Glomerular visceral epithelial cell (primary cell): Measurements from ENCODE around the gene MXD4.

ENCODE experiments used
- DNase-seq: peaks from one replicate; pipeline ENCODE4 v3.0.0-alpha.2; 2016; ENCODE audit errors: extremely low spot score

The MXD4 gene

DNA sequence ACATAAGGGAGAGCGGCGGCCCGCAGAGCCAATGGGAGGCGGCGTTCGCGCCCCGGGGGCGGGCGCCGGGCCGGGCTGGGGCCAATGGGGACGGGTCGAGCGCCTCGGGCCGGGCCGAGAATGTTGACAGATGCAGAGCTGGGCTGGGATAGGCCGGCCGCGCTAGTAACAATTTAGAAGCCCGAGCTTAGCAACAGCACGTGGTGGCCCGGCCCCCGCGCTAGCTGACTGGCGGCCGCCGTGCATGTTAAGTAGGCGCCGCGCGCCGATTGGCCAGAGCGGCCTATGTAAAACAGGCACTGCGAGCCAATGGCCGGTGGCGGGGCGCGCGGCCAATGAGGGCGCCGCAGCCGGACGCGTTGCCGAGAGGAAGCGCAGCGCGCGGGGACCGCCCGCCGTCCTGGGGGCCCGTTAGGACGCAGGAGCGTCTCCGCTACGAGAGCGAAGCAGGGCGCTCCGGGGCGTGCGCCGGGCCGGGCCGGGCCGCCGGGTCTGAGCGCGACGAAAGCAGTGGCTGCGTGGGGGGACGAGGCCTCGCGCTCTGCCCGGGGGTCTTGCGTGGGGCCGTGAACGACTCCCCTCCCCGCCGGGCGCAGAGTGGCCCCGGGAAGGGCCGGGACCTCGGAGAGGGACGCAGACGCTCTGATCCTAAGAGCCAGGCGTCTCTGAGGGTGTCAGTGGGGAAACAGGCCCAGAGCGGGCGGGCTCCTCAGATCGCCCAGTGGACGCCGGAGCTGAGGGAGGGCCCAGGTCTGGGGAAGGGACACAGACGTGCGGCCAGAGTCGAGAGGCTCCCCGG is 435 bp upstream of the MXD4 start:
- peak; percentile 100 for DNase-seq

DNA sequence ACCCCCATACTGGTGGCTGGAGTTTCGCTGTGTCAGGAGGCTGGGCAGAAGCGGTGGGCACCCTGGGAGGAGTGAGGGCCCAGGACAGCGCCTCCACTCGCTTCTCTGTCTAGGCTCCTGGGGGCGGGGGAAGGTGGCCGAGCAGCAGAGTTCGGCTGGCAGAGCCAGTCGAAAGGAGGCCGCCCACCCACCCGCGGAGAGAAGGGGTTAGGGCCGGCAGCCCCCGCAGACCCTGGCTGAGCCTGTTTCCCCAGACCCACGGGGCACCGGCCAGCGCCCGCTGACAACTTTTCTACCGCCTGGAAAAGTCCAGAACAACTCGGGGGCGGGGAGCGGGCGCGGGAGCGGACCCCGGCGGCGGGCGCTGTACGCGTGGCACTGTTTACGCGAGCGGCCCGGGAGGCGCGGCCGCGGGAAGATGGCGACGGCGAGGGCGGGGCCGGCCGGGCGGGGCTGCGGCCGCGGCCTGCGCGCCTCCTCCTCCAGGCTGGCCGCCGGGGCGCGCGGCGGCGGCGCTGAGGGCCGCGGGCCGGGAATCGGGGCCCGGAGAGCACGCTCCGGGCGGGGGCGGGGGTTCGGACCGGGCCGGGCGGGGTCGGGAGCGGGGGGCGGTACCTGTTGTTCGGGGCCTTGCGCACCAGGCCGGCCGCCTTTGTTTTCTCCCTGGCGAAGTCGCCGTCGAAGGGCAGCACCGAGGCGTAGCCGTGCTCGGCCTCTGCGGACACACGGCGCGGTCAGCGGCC is 628 bp downstream of the MXD4 start:
- peak; percentile 55 for DNase-seq

DNA sequence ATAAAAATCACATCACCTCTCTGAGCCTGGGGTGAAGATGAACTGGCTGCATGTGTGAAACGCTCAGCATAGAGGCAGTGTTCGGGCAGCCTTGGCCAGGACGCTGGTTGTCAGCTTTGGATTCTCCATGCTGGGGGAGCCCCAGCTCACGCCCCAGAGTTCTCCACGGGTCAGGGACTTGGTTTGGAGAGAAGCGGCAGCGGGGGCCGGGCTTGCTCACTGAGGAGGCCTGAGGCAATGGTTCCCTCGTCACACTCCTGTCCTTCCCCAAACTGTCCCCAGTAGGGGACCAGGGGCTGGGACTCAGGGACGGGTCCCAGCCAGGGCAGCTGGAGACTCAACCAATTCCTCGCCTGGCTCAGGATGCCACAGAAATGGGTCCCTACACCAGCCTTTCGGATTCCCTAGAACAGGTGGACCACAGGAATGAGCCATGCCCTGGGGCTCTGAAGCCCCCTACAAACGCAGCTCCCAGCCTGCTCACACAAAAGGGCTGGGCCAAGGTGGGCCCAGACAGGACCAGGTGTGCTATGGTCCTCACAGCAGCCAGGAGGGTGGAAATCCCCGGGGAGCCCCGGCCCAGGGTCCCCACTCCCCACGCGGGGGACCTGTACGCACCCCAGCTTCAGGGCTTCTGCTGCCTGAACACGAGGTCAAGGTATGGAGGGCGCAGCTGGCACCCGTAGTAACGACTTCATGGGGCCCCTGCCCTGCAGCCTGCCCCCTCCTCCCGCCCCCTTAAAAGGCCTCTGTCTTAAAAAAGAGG is 1.4 kb downstream of the MXD4 start:
- no peak for DNase-seq

DNA sequence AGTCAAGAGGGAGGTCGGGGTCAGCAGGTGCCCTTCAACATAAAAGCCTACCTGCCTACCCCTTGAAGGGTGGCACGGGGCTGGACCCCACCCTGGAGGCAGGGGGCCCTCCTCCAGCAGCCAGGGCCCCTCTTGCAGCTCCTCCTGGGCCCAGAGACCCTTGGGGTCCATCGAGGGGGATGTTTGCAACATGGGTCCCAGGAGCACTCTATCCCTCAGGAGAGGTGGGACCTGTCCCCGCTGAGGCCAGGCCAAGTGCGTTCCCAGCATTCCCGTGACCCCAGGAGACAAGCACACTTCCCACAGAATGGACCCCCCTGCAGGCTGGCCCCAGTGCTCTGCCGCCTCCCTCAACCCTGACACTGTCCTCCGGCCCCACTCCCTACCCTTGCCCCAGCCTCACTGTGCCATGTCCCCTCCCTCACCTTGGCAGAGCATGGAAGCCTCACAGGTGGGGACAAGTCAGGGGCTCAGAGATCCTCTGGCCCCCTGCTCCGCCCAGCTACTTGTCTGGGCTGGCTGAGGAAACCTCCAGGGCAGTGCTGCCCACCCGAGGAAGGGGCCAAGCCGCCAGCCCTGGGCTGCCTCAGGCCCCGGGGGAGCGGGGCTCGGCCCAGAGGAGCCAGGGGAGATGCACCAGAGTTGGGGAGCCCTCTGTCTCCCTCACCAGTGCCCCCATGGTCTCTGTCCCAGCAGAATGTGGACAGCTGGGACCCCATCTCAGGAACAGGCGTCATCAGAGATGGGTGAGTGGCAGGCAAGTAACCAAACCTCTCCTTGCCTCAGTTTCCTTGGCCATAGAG is 2.2 kb downstream of the MXD4 start:
- DNase-seq, result no peak

DNA sequence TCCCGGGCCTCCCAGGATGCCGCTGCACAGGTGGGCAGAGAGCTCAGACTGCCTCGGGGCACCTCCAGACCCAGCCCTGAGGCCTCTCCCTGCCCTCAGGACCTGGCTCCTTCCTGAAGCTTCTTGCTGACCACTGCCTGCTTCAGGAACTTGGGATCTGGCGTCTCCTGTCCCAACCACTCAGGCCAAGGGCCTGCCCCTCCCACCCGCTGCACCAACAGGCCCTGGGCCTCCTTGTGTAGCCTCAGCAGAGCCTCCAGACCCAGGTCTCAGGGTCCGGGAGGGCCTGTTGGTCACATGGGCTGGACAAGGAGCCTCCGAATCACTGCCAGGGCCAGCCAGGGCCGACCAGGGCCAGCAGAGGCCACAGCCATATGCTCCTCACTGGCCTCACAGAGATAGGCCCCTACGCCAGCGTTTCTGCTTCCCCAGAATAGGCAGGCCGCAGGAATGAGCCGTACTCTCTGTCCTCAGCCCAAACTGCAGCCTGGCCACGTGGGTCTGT is 2.8 kb downstream of the MXD4 start:
- DNase-seq, result no peak

DNA sequence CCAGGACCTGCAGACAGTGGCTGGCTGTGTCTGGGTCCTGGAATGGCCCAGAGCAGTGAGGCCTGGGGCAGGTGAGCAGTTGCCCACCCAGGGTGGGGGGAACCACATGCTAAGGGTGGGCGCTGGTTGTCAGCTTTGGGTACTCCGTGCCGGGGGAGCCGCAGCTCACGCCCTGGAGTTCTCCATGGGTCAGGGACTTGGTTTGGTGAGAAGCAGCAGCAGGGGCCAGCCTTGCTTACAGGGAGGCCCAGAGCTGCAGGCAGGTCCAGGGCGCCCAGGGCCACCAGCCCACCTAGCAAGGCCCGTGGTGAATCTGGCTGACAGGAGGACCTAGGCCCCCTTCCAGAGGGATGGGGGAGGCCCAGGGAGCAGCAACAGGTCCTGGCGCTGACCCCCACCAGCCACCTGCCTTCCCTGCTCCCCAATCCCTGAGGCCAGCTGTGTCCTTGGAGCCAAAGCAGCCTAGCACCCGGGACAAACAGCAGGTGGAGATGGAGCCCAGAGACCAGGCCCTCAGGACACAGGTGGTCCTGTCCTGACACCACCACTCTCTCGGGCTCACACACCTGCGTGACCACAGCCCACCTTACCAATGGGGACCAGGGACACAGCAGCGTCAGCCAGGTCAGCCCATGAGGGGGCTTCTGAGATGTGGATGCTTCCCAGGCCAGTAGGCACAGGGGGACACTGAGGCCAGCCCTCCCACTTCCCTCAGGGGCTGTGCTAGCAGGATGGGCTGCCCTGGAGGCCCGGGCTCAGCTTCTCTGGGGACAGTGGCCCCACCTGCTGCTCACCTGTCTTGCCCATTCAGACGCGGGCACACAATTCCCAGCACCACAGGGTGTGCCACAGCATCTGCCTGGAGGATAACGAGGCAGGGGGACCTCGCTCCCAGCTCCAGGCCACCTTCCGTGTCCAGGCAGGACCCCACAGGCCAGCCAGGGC is 3.5 kb downstream of the MXD4 start:
- no peak for DNase-seq

DNA sequence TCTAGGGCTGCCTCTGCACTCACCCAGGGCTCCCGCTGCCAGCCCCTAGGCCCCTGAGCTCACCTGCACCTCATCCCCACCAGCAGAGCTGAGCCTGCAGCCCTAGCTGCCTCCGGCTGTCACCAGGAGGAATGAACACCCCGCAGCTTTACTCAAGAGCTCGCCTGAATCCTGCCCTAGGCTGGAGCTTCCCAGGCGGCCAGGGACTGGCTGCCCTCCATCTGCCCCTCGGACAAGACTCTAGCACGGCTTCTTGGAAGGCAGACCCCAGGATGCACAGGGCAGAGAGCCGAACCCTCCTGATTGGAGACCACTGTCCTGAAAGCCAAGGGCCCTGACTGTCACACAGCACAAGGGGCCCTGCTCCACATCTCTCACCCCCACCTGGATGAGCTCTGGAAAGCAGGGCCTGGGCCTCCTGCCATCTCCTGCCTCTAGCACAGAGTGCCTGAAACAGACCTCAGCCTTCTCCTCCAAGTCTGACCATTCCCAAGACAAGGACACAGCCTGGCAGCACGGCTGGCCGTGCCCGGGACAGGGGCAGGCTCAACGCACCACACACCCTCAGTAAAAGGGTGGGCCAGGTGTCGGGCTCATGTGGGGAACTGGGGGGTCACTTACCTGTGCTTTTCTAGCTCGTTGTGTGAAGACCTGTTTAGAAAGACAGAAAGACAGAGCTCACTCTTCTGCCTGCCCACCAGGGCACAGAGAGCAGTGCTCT is 4.4 kb downstream of the MXD4 start:
- DNase-seq, result no peak

DNA sequence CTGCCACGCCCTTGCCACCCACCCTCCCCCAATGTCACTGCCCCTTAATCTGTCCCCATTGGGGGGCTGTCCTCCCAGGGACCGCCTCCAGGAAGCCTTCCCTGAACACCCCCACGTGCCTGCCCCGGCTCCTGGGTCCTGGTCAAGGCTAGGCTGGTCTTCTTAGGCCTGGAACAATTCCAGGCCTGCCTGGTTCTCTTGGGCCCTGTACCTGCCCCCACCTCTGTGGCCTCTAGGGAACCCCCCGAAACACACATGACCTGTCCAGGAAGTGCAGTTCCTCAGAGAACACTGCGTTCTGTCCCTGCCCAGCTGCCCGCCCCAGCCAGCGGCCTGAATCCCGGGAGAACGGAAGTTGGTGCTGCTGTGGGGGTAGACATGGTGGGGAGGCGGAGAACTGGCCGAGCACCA is 5.1 kb downstream of the MXD4 start:
- no peak for DNase-seq

DNA sequence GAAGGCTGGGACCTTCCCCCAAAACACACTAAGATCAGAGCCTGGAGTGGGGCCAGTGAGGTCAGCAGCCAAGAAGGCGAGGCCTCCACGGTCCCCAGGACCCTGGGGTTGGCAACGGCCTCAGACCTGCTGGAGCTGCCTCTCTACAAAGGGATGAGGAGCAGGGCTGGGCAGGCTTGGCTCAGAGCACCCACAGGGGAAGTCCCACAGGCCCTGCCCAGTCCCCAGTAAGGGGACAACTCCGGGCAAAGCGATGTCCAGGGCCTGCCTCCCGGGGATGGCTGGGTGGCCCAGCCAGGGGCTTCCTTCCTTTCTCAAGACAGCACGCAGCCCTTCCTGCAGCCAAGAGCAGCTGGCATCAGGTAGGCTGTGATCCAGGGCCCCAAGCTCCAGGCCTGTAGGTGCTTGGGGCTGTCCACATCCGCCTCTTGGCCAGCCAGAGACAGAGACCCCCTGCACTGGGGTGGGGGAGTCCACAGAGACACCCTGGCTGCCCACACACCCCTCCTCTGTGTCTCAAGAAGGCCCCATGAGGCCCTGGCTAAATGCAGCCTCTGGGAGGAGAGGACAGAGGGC is 5.7 kb downstream of the MXD4 start:
- DNase-seq, result no peak

DNA sequence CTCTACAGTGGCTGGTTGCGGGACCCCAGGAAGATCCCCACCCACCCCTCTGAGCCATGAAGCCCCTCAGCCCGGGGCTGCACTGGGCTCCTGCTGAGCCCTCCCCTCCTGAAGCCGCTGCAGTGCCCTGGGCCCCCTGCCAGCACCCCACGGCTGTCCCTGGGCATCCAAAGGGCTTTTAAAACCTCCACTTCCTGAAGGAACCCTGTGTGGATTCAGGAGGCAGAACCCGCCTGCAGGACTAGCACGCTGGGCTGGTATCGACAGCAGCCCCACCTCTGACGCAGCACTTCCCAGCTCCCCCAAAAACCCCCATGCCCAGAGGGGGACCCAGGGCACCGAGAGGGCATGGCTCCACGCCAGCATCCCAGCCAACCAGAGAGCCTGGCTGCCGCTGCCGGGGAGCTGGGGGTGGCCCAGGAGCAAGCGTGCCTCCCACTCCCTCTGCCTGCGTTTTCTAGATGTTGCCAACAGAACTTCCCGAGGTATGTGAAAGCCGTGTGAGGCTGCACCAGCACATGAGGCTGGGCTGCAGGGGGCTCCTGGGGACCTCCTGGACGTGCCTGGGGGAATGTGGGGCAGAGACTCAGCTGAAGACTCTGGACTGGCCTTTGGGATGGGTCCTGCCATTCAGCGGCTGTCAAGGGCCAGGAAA is 6.3 kb downstream of the MXD4 start:
- no peak for DNase-seq

DNA sequence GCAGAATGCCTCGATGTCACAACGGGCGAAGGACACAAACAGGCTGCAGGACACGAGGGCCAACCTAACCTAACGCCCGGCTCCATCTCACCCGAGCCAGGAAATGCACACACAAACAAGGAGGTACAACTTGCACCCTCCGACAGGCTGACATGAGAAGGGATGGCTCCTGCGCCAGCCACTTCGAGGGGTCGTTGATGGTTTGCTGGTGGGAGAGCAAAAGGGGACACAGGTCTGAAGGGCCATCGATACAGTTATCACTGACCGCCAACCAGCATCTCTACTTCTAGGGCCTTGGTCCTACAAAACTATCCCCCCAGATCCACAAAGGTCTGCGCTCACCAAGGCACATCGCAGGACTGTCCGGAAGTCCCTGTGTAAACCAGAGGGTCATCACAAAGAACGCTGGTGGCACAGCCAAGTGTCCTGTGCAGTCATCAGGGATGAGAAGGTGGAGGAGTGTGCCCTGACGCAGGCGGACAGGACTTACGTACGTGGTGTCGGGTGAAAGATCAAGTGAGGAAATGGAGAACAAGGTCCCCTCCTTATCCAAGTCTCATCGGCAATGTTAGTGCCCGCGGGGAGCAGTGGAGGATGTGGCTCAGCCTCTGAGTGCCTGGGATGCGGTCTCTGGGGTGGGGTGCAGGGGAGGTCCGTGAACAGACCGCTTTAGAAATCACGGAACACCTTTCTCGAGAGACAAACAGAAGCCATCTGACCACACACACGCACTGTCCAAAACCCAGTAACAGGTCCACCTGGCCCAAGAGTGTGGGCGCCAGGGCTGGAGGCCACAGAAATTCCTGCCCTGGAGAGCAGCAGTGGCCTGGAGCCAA is 7.0 kb downstream of the MXD4 start:
- no peak for DNase-seq

DNA sequence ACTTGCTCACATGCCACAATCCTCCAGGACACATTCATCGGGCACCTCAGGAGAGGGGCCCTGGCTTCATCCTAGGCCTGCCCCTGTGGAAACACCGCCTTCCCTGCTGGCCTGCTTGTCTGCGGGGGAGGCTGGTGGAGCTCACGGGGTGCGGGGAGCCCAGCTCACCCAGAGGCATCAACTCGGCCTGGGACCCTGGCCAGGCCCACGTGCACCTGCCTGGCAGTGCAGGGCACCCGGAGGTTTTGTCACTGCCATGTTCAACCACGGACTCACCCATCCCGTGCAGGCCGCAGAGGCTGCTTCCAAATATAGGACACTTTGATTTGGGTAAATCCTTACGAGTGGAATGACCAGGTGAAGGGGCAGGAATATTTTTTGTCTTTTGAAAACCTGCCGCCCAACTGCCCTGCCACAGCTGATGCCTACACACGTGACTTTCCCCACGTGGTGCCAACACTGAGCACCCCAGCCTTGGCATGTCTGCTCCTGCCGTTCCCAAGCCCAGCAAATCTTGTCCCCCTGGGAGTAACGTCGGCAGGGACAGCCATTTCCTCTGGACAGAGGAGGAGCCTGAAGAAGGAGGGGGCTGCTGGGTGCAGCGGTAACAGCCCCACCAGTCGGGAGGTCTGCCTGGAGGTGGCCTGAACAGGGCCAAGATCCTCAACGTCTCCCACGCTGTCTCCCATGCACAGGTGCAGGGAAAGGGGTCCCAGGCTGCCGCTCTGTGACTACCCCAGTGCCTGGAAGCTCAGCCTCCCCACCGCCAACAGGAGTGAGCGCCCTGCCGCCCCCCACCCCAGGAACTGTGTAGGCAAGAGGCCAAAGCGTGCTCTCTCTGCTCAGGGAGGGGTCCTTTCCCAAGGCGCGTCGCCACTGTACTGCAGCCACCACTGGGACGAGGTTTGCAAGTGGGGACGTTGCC is 8.5 kb downstream of the MXD4 start:
- no peak for DNase-seq

DNA sequence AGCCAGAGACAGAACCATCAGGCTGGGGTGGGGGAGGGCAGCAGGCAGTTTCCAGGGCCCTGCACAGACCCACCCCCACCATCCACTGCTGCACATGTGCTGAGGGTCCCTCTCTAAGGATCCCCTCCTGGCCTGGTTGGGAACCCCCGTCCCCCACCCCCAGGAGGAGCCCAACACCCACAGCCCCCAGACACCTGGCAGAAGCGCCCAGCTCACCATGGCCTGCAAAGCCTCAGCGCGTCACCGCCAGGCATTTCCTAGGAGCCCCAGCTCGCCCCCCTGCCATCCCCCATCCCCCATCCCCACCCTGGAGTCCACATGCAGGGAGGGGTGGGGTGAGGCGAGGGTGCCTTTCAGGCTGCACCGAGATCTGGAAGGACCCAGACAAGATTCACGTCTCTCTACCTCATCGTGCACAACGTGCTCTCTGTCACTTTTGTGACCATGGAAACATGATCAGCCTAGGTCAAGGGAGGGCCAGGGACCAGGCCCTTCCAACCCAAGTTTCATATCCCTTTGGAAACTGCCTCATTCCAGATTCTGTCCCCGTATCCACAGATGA is 9.3 kb downstream of the MXD4 start:
- no peak for DNase-seq

DNA sequence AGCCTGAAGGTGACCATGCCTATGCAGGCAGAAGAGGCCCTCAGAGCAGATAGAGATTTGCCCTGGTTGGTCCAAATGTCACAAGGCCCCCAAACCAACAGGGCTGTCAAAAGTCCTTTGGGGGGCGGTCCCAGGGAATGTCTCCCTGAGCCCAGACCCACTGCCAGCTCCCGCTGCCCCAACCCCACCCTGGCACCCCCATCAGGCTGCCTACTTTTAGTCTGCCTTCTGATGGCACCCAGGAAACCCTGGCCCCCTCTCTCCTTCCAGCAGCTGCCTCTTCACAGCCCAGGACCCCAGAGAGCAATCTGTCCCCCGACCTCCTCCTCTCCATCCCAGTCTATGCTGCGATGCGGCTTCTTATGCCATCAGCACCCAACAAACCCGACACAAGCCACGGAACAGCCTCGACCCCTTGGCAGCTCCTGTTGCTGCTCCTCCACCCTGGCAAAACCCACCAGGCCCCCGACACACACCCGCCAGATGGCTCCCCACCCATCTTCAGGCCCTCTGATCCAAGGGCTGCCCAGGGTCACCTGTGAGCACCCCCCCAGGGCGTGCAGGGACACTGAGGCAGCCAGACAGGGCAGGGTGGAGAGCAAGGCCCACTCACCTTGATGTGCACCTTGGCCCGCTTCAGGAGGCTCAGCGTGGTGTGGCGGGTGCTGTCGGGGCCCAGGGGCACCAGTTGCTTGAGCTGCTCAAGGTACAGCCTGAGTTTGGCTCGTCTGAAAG is 9.9 kb downstream of the MXD4 start:
- DNase-seq, result no peak

DNA sequence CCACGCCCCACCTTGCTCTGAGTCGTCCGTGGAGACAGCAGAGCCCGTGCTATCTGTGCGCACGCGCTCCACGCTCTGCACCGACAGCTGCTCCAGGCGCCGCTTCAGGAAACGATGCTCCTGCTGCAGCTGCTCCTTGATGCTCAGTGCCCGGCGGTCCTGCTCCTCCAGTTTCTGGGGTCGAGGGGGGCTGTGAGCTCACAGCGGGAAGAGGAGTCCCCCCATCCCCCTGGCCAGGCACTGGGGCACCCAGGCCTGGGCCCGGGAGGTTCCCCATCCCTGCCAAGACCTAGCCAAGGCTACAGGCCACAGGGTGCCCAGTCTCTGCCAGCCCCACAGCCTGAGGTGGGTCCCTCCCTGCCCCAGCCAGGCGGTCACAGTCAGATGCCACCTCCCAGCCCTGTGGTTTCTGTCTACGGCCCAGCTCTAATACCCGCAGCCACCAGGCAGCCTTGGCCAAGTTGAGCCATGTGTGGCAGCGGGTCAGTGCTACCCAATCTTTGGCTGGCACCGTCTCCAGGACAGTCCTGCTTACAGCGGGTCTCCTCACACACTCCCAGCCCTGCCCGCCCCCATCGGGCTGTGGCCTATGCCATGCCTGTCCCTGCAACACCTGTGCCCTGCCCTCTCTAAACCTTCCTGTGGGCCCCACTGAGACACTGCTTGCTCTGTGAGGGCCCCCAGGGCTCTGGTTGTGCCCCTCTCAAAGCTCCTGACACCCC is 10.7 kb downstream of the MXD4 start:
- DNase-seq, result no peak
